ENCODE data around the gene SREK1IP1.

SREK1IP1 gene

GRCh38 chr5:64678374-64678773 lies 90.1 kb downstream of the SREK1IP1 start:
- TF ChIP-seq CTCF (IDR thresholded peaks at IDR 0.05; ENCODE audit: insufficient read depth, low read length, poor library complexity, severe bottlenecking): no peak
- DNase-seq (ENCODE audit: extremely low read depth, insufficient read length): no peak
- Histone ChIP-seq H3K36me3 (ENCODE audit: control insufficient read depth, insufficient read depth, low read length) (no peaks in the 10 kb centered on the region), H3K27me3 (replicated peaks; ENCODE audit: control insufficient read depth, insufficient read depth, low read length) (no peaks in the 10 kb centered on the region), H3K4me3 (replicated peaks; ENCODE audit: low read depth, low read length) (no peak overlapping the region)

DNA sequence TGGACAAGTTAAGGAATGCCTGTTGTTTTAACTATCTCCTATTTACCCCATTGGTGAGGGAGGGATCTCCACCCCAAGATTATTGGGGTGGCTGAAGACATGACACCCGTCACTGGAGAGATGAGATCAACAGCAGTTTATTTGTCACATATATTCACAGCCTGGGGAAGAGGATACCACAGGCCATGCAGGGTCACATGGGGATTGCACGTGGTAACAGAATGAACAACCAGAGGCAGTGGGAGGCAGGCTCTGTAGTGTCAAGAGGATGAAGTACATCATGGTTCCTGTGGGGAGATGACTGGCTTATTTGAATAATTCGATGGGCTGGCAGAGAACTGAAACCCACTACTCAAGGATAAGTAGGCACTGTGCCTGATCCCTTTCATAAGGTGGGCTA lies 96.8 kb downstream of the SREK1IP1 start:
- no peak for DNase-seq (ENCODE audit: extremely low read depth, insufficient read length)
- Histone ChIP-seq H3K27me3 (replicated peaks; ENCODE audit: control insufficient read depth, insufficient read depth, low read length) (no peaks in the 10 kb centered on the region), H3K4me3 (replicated peaks; ENCODE audit: low read depth, low read length) (no peak overlapping the region), H3K36me3 (ENCODE audit: control insufficient read depth, insufficient read depth, low read length) (no peaks in the 10 kb centered on the region)
- TF ChIP-seq CTCF (IDR thresholded peaks at IDR 0.05; ENCODE audit: insufficient read depth, low read length, poor library complexity, severe bottlenecking): no peak

GRCh38 chr5:64670277-64670676 lies 98.2 kb downstream of the SREK1IP1 start:
- Histone ChIP-seq H3K4me3 (replicated peaks; ENCODE audit: low read depth, low read length) (no peak overlapping the region), H3K27me3 (replicated peaks; ENCODE audit: control insufficient read depth, insufficient read depth, low read length) (no peaks in the 10 kb centered on the region), H3K36me3 (ENCODE audit: control insufficient read depth, insufficient read depth, low read length) (no peaks in the 10 kb centered on the region)
- no peak for TF ChIP-seq CTCF (IDR thresholded peaks at IDR 0.05; ENCODE audit: insufficient read depth, low read length, poor library complexity, severe bottlenecking)
- no peak for DNase-seq (ENCODE audit: extremely low read depth, insufficient read length)

Data from GM06990 (cell line).